Stimulated activated CD4-positive, alpha-beta T cell treated with anti-CD3 and anti-CD28 coated beads, Interleukin-4, amount 100 ng/mL, for 1 hour (primary cell): ENCODE measurements around the gene FBN1.

Source experiments
- DNase-seq: peaks from one replicate; pipeline ENCODE4 v3.0.0-alpha.2; 2020

The FBN1 gene

GRCh38 chr15:48650931-48651330 lies 5.4 kb upstream of the FBN1 start:
- DNase-seq: no peak

DNA sequence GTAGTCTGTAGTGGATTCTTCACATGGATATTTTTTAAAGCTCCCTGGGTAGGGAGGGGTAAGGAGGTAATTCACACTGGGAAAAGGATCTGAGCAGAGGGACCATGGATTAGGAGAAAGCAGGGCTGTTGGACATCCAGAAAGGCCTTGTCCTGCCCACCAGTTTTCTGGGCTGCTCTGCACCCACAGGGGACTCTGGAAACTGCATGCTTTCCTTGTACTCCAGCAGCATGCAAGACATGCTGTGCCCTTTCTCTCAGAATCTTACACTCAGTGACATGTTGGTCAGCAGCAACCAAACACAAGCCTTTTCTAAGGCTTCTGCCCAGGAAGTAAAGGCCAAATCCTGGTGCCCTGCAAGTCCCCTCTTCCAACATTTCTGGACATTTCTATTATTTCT lies 2.5 kb upstream of the FBN1 start:
- no peak for DNase-seq

DNA sequence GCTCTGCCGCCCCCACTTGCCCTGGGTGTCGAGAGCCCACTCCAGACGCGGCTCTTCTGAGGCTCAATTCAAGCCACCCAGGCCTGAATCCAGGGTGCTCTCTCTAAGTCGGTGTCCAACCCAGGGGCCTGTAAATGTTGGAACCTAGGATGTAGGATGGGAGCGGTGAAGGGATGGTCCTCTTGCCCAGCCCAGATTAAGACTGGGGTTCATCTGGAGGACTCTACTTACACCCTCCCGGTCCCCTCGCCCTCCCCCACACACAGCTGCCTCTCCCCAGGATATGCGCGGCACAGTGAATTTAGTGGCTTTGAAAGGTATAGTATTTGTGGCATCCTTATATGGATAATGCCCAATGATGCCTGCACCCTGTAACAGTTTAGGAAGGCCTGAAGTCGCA lies 822 bp upstream of the FBN1 start:
- no peak for DNase-seq

DNA sequence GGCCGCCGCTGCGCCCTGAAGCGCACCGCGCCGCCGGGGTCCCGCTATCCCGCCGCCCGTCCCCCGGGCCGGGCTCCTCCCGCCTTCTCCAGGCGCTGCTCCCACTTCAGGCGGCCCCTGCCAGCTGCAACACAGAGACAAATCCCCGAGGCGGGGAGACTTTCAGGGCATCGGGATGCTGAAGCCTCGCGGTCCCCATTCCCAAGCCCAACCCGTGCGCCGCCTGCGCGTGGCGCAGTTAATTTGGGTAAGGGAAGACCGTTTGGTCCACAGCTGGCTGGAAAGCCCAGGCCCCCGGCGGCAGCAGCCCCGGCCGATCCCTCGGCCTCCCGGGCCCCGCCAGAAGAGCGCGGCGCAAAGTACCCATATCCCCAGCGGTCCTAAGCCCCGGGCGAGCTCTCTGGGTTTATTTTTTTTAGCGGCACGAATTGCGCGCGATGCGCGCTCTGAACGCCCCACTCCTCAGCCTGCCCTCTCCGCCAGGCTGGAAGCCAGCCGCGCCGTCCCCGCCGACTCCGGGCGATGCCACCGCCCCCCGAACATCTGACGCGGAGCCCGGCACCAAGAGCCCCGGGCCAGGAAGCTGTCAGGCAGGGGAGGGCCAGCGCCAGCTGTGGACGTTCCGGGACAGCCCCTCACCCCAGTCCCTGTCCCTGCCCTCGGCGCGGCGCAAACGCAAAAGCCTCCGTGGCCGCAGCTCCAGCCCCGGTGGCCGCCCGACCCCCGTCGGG lies 517 bp downstream of the FBN1 start:
- DNase-seq: no peak

- no peak for DNase-seq
These were observed 1.1 kb downstream of the FBN1 start for GRCh38 chr15:48644467-48644826.

DNA sequence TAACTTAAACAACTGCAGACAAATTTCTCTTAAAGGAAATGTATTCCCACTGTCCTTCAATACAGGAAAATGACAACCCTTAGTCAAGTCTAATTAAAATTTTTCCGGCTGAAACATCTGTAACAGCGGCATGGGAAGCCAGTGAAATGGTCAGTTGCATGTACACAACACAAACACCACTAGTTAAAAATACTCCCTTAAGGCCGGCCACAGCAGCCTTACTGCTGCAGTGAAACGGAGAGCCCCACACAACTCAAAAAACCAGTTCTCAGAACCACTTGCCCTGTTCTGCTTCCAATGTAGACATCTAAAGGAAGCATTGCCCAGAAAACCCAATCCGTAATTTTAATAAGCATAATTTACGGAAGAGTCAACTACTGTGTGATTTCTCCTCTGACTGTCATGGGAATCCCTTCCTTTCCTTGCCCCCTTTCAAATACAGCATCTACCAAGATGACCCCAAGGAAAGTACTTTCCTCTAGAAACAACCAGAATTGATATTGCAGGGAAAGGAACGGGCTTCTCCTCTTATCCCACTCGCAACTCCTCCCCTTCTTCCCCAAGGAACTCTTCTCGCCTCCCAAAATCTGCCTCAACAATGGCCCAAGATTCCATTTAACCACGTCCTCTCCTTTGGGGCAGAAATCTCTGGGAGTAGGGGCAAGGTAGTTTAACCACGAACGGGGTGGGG lies 1.6 kb downstream of the FBN1 start:
- DNase-seq: no peak

- DNase-seq: no peak
These were observed 2.3 kb downstream of the FBN1 start for GRCh38 chr15:48643206-48643605.

DNA sequence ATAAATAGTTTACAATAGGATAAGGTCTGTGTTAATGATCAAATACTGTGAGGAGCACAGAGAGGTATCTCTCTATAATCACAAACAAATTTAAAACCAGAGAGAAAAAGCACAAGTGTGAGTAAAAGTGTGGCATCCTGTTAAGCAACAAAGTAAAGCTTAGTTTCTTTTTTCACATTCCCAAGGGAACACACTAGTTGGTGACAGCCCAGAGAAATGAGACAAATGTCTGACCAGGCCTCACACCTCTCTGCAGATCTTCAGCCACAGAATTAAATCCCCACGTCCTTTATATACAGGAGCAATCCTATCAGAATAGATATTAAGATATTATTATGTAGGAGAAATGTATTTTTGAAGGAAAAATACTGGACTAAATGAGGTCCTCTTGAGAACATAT lies 2.7 kb downstream of the FBN1 start:
- no peak for DNase-seq

- no peak for DNase-seq
These were observed 4.1 kb downstream of the FBN1 start for GRCh38 chr15:48641416-48641815.

GRCh38 chr15:48638963-48639362 lies 6.5 kb downstream of the FBN1 start:
- no peak for DNase-seq

- DNase-seq: no peak
These were observed 7.9 kb downstream of the FBN1 start for GRCh38 chr15:48637639-48638038.

DNA sequence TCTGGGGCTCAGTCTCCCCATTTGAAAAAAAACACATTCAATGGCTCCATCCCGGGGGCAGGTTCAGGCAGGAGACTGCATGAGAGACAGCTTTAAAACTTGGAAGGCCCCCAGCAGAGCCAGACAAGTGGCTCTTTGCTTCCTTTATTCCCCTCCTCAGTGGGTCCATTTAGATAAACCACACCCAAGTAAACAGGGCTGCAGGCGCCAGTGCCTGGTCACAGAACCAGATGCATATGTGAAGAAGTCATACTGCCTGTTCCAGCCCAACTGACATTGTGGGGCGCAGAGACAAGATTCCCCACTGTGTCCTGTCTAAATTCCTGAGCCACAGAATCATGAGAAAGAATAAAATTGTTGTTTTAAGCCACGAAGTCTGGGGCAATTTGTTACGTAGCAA lies 9.0 kb downstream of the FBN1 start:
- no peak for DNase-seq

DNA sequence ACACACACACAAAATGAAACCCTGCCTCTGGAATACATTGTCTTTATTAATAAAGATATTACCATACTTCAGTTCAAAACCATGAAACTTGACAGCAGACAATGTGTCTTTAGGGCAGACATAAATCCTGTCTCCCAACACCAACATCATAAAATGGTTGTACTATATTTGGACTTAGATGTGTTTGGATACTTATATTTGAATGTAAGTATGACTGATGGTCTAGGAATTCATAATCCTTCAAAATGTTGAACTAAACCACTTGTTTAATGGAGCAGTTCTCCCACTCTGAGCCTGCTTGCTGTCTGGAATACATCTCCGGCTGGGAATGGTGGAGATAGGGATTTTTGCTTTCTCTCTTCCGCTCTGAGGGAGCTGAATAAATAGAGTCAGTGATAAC lies 10.6 kb downstream of the FBN1 start:
- DNase-seq: no peak

DNA sequence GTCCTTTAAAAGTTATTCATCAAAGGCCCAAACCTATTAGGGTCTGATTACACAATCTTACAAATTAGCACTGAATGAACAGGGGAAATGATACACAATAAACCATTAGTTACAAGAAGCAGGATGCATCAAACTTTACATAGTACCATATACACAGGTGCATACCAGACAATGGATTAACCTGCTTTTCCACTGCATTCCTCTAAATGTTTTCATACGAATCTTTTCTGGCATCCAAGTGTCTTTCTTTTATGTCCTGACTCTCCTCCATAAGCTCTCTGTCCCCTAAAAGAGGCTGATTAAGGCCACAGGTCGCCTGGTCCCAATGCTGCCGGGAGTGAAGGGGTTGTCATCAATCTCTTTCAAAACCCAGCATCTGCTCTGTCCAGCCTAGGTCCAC lies 11.4 kb downstream of the FBN1 start:
- DNase-seq: no peak

- no peak for DNase-seq
These were observed 12.9 kb downstream of the FBN1 start for GRCh38 chr15:48632651-48633050.

- no peak for DNase-seq
These were observed 14.2 kb downstream of the FBN1 start for GRCh38 chr15:48631176-48631770.

- no peak for DNase-seq
These were observed 15.3 kb downstream of the FBN1 start for GRCh38 chr15:48630245-48630644.

DNA sequence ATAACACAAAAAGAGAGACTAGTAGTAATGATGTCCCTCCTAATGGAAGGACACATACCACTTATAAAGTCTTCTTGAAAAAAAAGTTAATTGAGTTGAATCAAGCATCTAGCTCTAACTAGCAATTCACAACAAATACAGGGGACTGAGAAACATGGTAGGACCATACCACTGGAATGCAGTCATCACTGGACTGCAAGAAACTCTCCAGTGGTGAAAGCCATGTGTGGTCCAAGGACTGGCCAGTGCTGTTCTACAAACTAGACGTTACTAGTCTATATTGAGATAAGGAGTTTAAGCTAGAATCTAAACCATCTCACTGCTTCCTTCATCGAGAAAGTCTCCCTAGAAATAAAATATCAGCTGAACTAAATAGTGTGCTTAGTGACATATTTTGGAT lies 16.7 kb downstream of the FBN1 start:
- DNase-seq: no peak

- no peak for DNase-seq
These were observed 18.1 kb downstream of the FBN1 start for GRCh38 chr15:48627260-48627940.

DNA sequence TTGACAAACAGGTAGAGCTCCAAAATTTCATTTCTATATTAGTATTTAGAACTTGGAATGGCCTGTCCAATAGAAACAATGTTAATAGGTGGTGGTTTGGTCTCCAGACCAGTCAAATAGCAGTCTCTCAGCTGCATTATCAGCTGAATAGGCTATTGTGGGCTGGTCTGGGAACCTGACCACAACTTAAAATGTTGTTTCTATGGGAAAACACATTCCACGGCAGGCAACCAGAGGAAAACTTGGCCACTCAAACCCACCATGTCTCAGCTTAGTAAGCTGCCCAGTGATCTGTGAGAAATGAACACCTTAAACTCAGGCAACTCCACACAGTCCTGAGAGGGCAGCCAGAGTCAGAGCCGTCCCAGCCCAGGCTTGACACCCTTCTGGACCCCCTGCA lies 20.4 kb downstream of the FBN1 start:
- no peak for DNase-seq

DNA sequence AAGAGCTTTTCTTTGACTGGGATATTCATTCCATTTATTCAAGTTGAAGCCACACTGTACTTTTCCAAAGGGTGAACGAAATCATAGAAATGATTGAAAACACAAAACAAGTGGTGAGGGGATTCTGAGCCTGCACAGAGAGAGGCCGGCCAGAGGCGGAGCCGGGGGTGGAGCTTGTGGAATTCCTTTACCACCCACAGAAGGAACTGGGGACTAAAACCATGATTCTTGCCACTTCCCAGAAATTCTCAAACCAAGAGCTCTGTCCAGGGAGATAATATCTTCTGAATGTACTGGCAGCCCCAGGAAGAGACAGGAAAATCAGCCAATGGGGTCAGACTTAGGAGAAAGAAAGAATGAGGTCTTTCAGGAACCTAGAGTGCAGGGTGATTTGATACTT lies 20.8 kb downstream of the FBN1 start:
- DNase-seq: no peak

GRCh38 chr15:48623456-48623855 lies 22.1 kb downstream of the FBN1 start:
- no peak for DNase-seq

GRCh38 chr15:48622237-48622636 lies 23.3 kb downstream of the FBN1 start:
- DNase-seq: no peak

GRCh38 chr15:48619446-48619845 lies 26.1 kb downstream of the FBN1 start:
- no peak for DNase-seq
